Myocyte (in vitro differentiated cells): ENCODE measurements around the gene ITFG1. TPM values are rescaled to one million over a fixed set of nuclear protein-coding genes. Genes with fewer than 3 reads are reported as not detected.
"Not testable (repeated sequence)": the region's sequence is repeated elsewhere in the genome, so short reads cannot be mapped to it uniquely, and the experiment has no call there.

Experiments
- DNase-seq: peaks from one replicate; pipeline ENCODE4 v3.0.0-alpha.2; 2012; ENCODE audit warnings: low read depth
- total RNA-seq: library from RNA; depleted of rRNA; stranded (reverse); fragments of >200 nt; gene quantifications from 2 replicates; pipeline ENCODE4 v1.2.3, GENCODE V29; 2014

ITFG1 gene
- total RNA-seq, 1 donor from 2014 or later: 97.2 TPM

- DNase-seq: no peak
Observed at GRCh38 chr16:47247690-47248089, 213.2 kb downstream of the ITFG1 start.

GRCh38 chr16:47244206-47244605, 216.7 kb downstream of the ITFG1 start:
- DNase-seq: no peak

- no peak for DNase-seq
Observed at GRCh38 chr16:47241061-47241460, 219.8 kb downstream of the ITFG1 start.

GRCh38 chr16:47236716-47237115, 224.1 kb downstream of the ITFG1 start:
- DNase-seq: no peak

- DNase-seq: no peak
Observed at GRCh38 chr16:47230296-47230695, 230.6 kb downstream of the ITFG1 start.

- DNase-seq: no peak
Observed at GRCh38 chr16:47229053-47230050, 231.5 kb downstream of the ITFG1 start.

- no peak for DNase-seq
Observed at GRCh38 chr16:47228241-47228640, 232.6 kb downstream of the ITFG1 start.

GRCh38 chr16:47213761-47214440, 247.0 kb downstream of the ITFG1 start:
- no peak for DNase-seq

- no peak for DNase-seq
Observed at GRCh38 chr16:47211218-47211617, 249.6 kb downstream of the ITFG1 start.

GRCh38 chr16:47204736-47205504, 255.9 kb downstream of the ITFG1 start:
- DNase-seq: peak; percentile 6

GRCh38 chr16:47203433-47203832, 257.4 kb downstream of the ITFG1 start:
- not testable (repeated sequence) for DNase-seq

GRCh38 chr16:47198180-47198575, 262.7 kb downstream of the ITFG1 start:
- no peak for DNase-seq

- DNase-seq: peak; percentile 18
Observed at GRCh38 chr16:47197536-47198179, 263.2 kb downstream of the ITFG1 start.

- DNase-seq: no peak
Observed at GRCh38 chr16:47196457-47196856, 264.4 kb downstream of the ITFG1 start.

- no peak for DNase-seq
Observed at GRCh38 chr16:47182318-47182717, 278.5 kb downstream of the ITFG1 start.

- not testable (repeated sequence) for DNase-seq
Observed at GRCh38 chr16:47181066-47181465, 279.8 kb downstream of the ITFG1 start.

- DNase-seq: no peak
Observed at GRCh38 chr16:47180073-47180472, 280.8 kb downstream of the ITFG1 start.

- no peak for DNase-seq
Observed at GRCh38 chr16:47175152-47175551, 285.7 kb downstream of the ITFG1 start.

- peak; percentile 5 for DNase-seq
Observed at GRCh38 chr16:47162670-47163420, 298.0 kb downstream of the ITFG1 start.

- no peak for DNase-seq
Observed at GRCh38 chr16:47161464-47161863, 299.4 kb downstream of the ITFG1 start.
